SK-N-SH treated with all-trans-retinoic acid at 6 μM for 48 hours (cell line): ENCODE results near the gene CYP3A7.
"Not testable (repeated sequence)": the region's sequence is repeated elsewhere in the genome, so short reads cannot be mapped to it uniquely, and the experiment has no call there.

Source experiments
- ATAC-seq: fragments of 200-7000 bp; cut with Tn5 transposase; 3 replicates; pipeline ENCODE4 v1.9.1; 2020; ENCODE audit warnings: mild to moderate bottlenecking, moderate library complexity
- BACH2 ChIP-seq: fragments of 250-450 bp; sonication (Bioruptor Pico); IDR thresholded peaks from 2 replicates; pipeline ENCODE4 v1.9.0; 2021; ENCODE audit warnings: mild to moderate bottlenecking, borderline replicate concordance
- CSDC2 ChIP-seq: fragments of 250-450 bp; sonication (Bioruptor Pico); IDR thresholded peaks from 2 replicates; pipeline ENCODE4 v1.5.0; 2020; ENCODE audit warnings: mild to moderate bottlenecking, moderate library complexity
- CSRNP3 ChIP-seq: fragments of 250-450 bp; sonication (Bioruptor Pico); IDR thresholded peaks from 2 replicates; pipeline ENCODE4 v1.5.1; 2021; ENCODE audit warnings: mild to moderate bottlenecking, moderate library complexity
- ESRRG ChIP-seq: fragments of 250-450 bp; sonication (Bioruptor Pico); IDR thresholded peaks from 2 replicates; pipeline ENCODE4 v1.6.1; 2021; ENCODE audit warnings: mild to moderate bottlenecking
- GLIS3 ChIP-seq: fragments of 250-450 bp; sonication (Bioruptor Pico); IDR thresholded peaks from 2 replicates; pipeline ENCODE4 v1.5.0; 2020; ENCODE audit warnings: mild to moderate bottlenecking, moderate library complexity
- ISL1 ChIP-seq: fragments of 250-450 bp; sonication (Bioruptor Pico); IDR thresholded peaks from 2 replicates; pipeline ENCODE4 v2.1.2; 2022; ENCODE audit warnings: mild to moderate bottlenecking, moderate library complexity
- OSR1 ChIP-seq: fragments of 250-450 bp; sonication (Bioruptor Pico); IDR thresholded peaks from 2 replicates; pipeline ENCODE4 v1.8.0; 2022; ENCODE audit warnings: moderate library complexity, mild to moderate bottlenecking, inconsistent platforms
- PATZ1 ChIP-seq: fragments of 250-450 bp; sonication (Bioruptor Pico); IDR thresholded peaks from 2 replicates; pipeline ENCODE4 v1.8.0; 2020; ENCODE audit warnings: mild to moderate bottlenecking, moderate library complexity, borderline replicate concordance
- POU6F1 ChIP-seq: fragments of 250-450 bp; sonication (Bioruptor Pico); IDR thresholded peaks from 2 replicates; pipeline ENCODE4 v1.8.0; 2021; ENCODE audit warnings: low read depth, mild to moderate bottlenecking, moderate library complexity, borderline replicate concordance
- PPARA ChIP-seq: fragments of 250-450 bp; sonication (Bioruptor Pico); IDR thresholded peaks from 2 replicates; pipeline ENCODE4 v1.5.0; 2020; ENCODE audit warnings: mild to moderate bottlenecking, borderline replicate concordance
- SNAI2 ChIP-seq: fragments of 250-450 bp; sonication (Bioruptor Pico); IDR thresholded peaks from 2 replicates; pipeline ENCODE4 v1.5.0; 2020; ENCODE audit warnings: mild to moderate bottlenecking, moderate library complexity
- TOX ChIP-seq: fragments of 250-450 bp; sonication (Bioruptor Pico); IDR thresholded peaks from 2 replicates; pipeline ENCODE4 v1.8.0; 2021; ENCODE audit warnings: mild to moderate bottlenecking, moderate library complexity, borderline replicate concordance
- TSHZ2 ChIP-seq: fragments of 250-450 bp; sonication (Bioruptor Pico); IDR thresholded peaks from 2 replicates; pipeline ENCODE4 v1.5.0; 2020; ENCODE audit warnings: mild to moderate bottlenecking, moderate library complexity
- ZC3H10 ChIP-seq: fragments of 250-450 bp; sonication (Bioruptor Pico); IDR thresholded peaks from 2 replicates; pipeline ENCODE4 v1.5.1; 2021; ENCODE audit warnings: mild to moderate bottlenecking, moderate library complexity
- ZFP3 ChIP-seq: fragments of 250-450 bp; sonication (Bioruptor Pico); IDR thresholded peaks from 2 replicates; pipeline ENCODE4 v1.5.0; 2020; ENCODE audit warnings: mild to moderate bottlenecking, moderate library complexity
- ZFP30 ChIP-seq: fragments of 450-650 bp; formaldehyde crosslinking; IDR thresholded peaks from 2 replicates; pipeline ENCODE4 v1.5.0; 2022; ENCODE audit warnings: mild to moderate bottlenecking, moderate library complexity
- ZNF565 ChIP-seq: fragments of 450-650 bp; formaldehyde crosslinking; conservative IDR thresholded peaks from 2 replicates; pipeline ENCODE4 v1.5.0; 2020; ENCODE audit warnings: low read depth, mild to moderate bottlenecking, moderate library complexity
- ZNF70 ChIP-seq: fragments of 450-650 bp; formaldehyde crosslinking; IDR thresholded peaks from 2 replicates; pipeline ENCODE4 v1.5.0; 2020; ENCODE audit warnings: mild to moderate bottlenecking, moderate library complexity
- ZNF8 ChIP-seq: fragments of 450-650 bp; formaldehyde crosslinking; IDR thresholded peaks from 2 replicates; pipeline ENCODE4 v1.5.0; 2020; ENCODE audit warnings: mild to moderate bottlenecking, moderate library complexity

Gene CYP3A7

GRCh38 chr7:99729486-99730237 is 5.3 kb downstream of the CYP3A7 start:
- ATAC-seq = no peak
- TF ChIP-seq TOX (no peak), ZNF70 (no peak), ZNF8 (CRISPR knock-in tag) (no peak), POU6F1 (CRISPR knock-in tag) (no peak), BACH2 (CRISPR knock-in tag) (no peak), GLIS3 (CRISPR knock-in tag) (no peak), ZFP3 (CRISPR knock-in tag) (no peak), ESRRG (CRISPR knock-in tag) (no peak)

GRCh38 chr7:99728615-99729014 is 6.4 kb downstream of the CYP3A7 start:
- no peak for TF ChIP-seq GLIS3 (CRISPR knock-in tag)
- TF ChIP-seq ZNF565 (CRISPR knock-in tag) = no peak
- TF ChIP-seq ZFP3 (CRISPR knock-in tag) = no peak
- no peak for TF ChIP-seq CSDC2 (CRISPR knock-in tag)
- no peak for TF ChIP-seq ZNF8 (CRISPR knock-in tag)
- no peak for TF ChIP-seq ZNF70
- no peak for TF ChIP-seq POU6F1 (CRISPR knock-in tag)
- no peak for TF ChIP-seq SNAI2 (CRISPR knock-in tag)
- TF ChIP-seq TSHZ2 (CRISPR knock-in tag) = no peak
- TF ChIP-seq ISL1 (CRISPR knock-in tag) = no peak
- no peak for TF ChIP-seq CSRNP3 (CRISPR knock-in tag)
- no peak for TF ChIP-seq ZC3H10
- TF ChIP-seq PATZ1 (CRISPR knock-in tag) = no peak
- no peak for ATAC-seq

GRCh38 chr7:99723201-99723600 is 11.8 kb downstream of the CYP3A7 start:
- ATAC-seq = not testable (repeated sequence)

- ATAC-seq = no peak
- TF ChIP-seq ZFP3 (CRISPR knock-in tag) (no peak), ZC3H10 (no peak), CSDC2 (CRISPR knock-in tag) (no peak), POU6F1 (CRISPR knock-in tag) (no peak), CSRNP3 (CRISPR knock-in tag) (no peak), ESRRG (CRISPR knock-in tag) (no peak), ZFP30 (no peak), ISL1 (CRISPR knock-in tag) (no peak), PPARA (no peak), OSR1 (no peak), BACH2 (CRISPR knock-in tag) (no peak), SNAI2 (CRISPR knock-in tag) (no peak), TOX (no peak), ZNF70 (no peak), ZNF8 (CRISPR knock-in tag) (no peak), GLIS3 (CRISPR knock-in tag) (no peak)
- TF ChIP-seq, all 23 proteins: peak for 0
Observed at GRCh38 chr7:99720800-99721595, 14.0 kb downstream of the CYP3A7 start.
